ENCODE data around the gene IFI6.
"Not testable (repeated sequence)": the region's sequence is repeated elsewhere in the genome, so short reads cannot be mapped to it uniquely, and the experiment has no call there.

Gene IFI6

GRCh38 chr1:27680225-27680791, 8.3 kb upstream of the IFI6 start:
- in situ Hi-C loops (cut with MboI; ENCODE audit: low pct_unique_long_range_greater_than_20kb, low sequenced_read_pairs): not testable (repeated sequence)

GRCh38 chr1:27678747-27679146, 6.8 kb upstream of the IFI6 start:
- in situ Hi-C loops (cut with MboI; ENCODE audit: low pct_unique_long_range_greater_than_20kb, low sequenced_read_pairs): no loop called here
- DNase-seq: no peak

More at GRCh38 chr1:27680225-27680791, 8.3 kb upstream of the IFI6 start:
- not testable (repeated sequence) for DNase-seq

GRCh38 chr1:27676410-27676809, 4.4 kb upstream of the IFI6 start:
- in situ Hi-C loops (cut with MboI; ENCODE audit: low pct_unique_long_range_greater_than_20kb, low sequenced_read_pairs): no loop called here

GRCh38 chr1:27672750-27673112, 739 bp upstream of the IFI6 start:
- in situ Hi-C loops (cut with MboI; ENCODE audit: low pct_unique_long_range_greater_than_20kb, low sequenced_read_pairs): no loop called here
- DNase-seq: no peak

More at GRCh38 chr1:27676410-27676809, 4.4 kb upstream of the IFI6 start:
- no peak for DNase-seq

- DNase-seq: no peak
- in situ Hi-C loops (cut with MboI; ENCODE audit: low pct_unique_long_range_greater_than_20kb, low sequenced_read_pairs): no loop called here
Measured at GRCh38 chr1:27669876-27670275, 2.1 kb downstream of the IFI6 start.

GRCh38 chr1:27668808-27669723, 2.9 kb downstream of the IFI6 start:
- in situ Hi-C loops (cut with MboI; ENCODE audit: low pct_unique_long_range_greater_than_20kb, low sequenced_read_pairs): no loop called here
- DNase-seq: peak; percentile 81

- in situ Hi-C loops (cut with MboI; ENCODE audit: low pct_unique_long_range_greater_than_20kb, low sequenced_read_pairs): no loop called here
- DNase-seq: no peak
Measured at GRCh38 chr1:27668121-27668807, 3.7 kb downstream of the IFI6 start.

GRCh38 chr1:27666791-27667254, 5.2 kb downstream of the IFI6 start:
- in situ Hi-C loops (cut with MboI; ENCODE audit: low pct_unique_long_range_greater_than_20kb, low sequenced_read_pairs): no loop called here
- peak; percentile 47 for DNase-seq

GRCh38 chr1:27666294-27666693, 5.7 kb downstream of the IFI6 start:
- no peak for DNase-seq
- in situ Hi-C loops (cut with MboI; ENCODE audit: low pct_unique_long_range_greater_than_20kb, low sequenced_read_pairs): no loop called here

GRCh38 chr1:27665016-27665651, 6.9 kb downstream of the IFI6 start:
- in situ Hi-C loops (cut with MboI; ENCODE audit: low pct_unique_long_range_greater_than_20kb, low sequenced_read_pairs): no loop called here

GRCh38 chr1:27664291-27664690, 7.7 kb downstream of the IFI6 start:
- in situ Hi-C loops (cut with MboI; ENCODE audit: low pct_unique_long_range_greater_than_20kb, low sequenced_read_pairs): no loop called here
- DNase-seq: no peak

More at GRCh38 chr1:27665016-27665651, 6.9 kb downstream of the IFI6 start:
- DNase-seq: no peak

- DNase-seq: peak; percentile 96
- in situ Hi-C loops (cut with MboI; ENCODE audit: low pct_unique_long_range_greater_than_20kb, low sequenced_read_pairs): no loop called here
Measured at GRCh38 chr1:27662707-27663393, 9.1 kb downstream of the IFI6 start.

GRCh38 chr1:27662261-27662660, 9.7 kb downstream of the IFI6 start:
- in situ Hi-C loops (cut with MboI; ENCODE audit: low pct_unique_long_range_greater_than_20kb, low sequenced_read_pairs): no loop called here
- no peak for DNase-seq

GRCh38 chr1:27661412-27662075, 10.4 kb downstream of the IFI6 start:
- in situ Hi-C loops (cut with MboI; ENCODE audit: low pct_unique_long_range_greater_than_20kb, low sequenced_read_pairs): no loop called here
- no peak for DNase-seq

- in situ Hi-C loops (cut with MboI; ENCODE audit: low pct_unique_long_range_greater_than_20kb, low sequenced_read_pairs): no loop called here
- DNase-seq: no peak
Measured at GRCh38 chr1:27660300-27660835, 11.6 kb downstream of the IFI6 start.

GRCh38 chr1:27659497-27660299, 12.3 kb downstream of the IFI6 start:
- in situ Hi-C loops (cut with MboI; ENCODE audit: low pct_unique_long_range_greater_than_20kb, low sequenced_read_pairs): no loop called here
- DNase-seq: peak; percentile 86

- in situ Hi-C loops (cut with MboI; ENCODE audit: low pct_unique_long_range_greater_than_20kb, low sequenced_read_pairs): no loop called here
- peak; percentile 29 for DNase-seq
Measured at GRCh38 chr1:27658951-27659496, 13.0 kb downstream of the IFI6 start.
